Endometrial microvascular endothelial cells (primary cell): ENCODE data around the gene OSBPL3. TPM values are rescaled to one million over a fixed set of nuclear protein-coding genes. Genes with fewer than 3 reads are reported as not detected.
"Not testable (repeated sequence)": the region's sequence is repeated elsewhere in the genome, so short reads cannot be mapped to it uniquely, and the experiment has no call there.

Experiments used
- in situ Hi-C: cut with HindIII; loops from 2 replicates; pipeline ENCODE4 v1.10.0; 2017; ENCODE audit warnings: low sequenced_read_pairs, low pct_unique_long_range_greater_than_20kb; ENCODE audit errors: inconsistent ontology term
- total RNA-seq: library from RNA; depleted of rRNA; stranded (reverse); fragments of >200 nt; gene quantifications from one replicate; pipeline ENCODE4 v1.2.3, GENCODE V29; 2015; ENCODE audit errors: inconsistent ontology term

The OSBPL3 gene
- total RNA-seq, 1 donor from 2014 or later, result 20.3 TPM

- in situ Hi-C loops, result no loop called here
Observed at GRCh38 chr7:24908166-24908565, 71.8 kb downstream of the OSBPL3 start.

- in situ Hi-C loops, result no loop called here
Observed at GRCh38 chr7:24907311-24907886, 72.6 kb downstream of the OSBPL3 start.

- in situ Hi-C loops, result no loop called here
Observed at GRCh38 chr7:24905996-24906770, 73.8 kb downstream of the OSBPL3 start.

GRCh38 chr7:24903992-24904391, 76.0 kb downstream of the OSBPL3 start:
- in situ Hi-C loops, result not testable (repeated sequence)

GRCh38 chr7:24903559-24903958, 76.4 kb downstream of the OSBPL3 start:
- in situ Hi-C loops, result no loop called here

GRCh38 chr7:24902931-24903330, 77.0 kb downstream of the OSBPL3 start:
- in situ Hi-C loops, result no loop called here

GRCh38 chr7:24902276-24902675, 77.7 kb downstream of the OSBPL3 start:
- in situ Hi-C loops, result no loop called here

GRCh38 chr7:24899905-24900304, 80.1 kb downstream of the OSBPL3 start:
- in situ Hi-C loops, result no loop called here

- in situ Hi-C loops, result no loop called here
Observed at GRCh38 chr7:24899161-24899560, 80.8 kb downstream of the OSBPL3 start.

GRCh38 chr7:24898691-24899090, 81.3 kb downstream of the OSBPL3 start:
- in situ Hi-C loops, result no loop called here

GRCh38 chr7:24896031-24896501, 83.9 kb downstream of the OSBPL3 start:
- in situ Hi-C loops, result no loop called here

- in situ Hi-C loops, result no loop called here
Observed at GRCh38 chr7:24894429-24895221, 85.4 kb downstream of the OSBPL3 start.

- in situ Hi-C loops, result no loop called here
Observed at GRCh38 chr7:24891311-24891735, 88.7 kb downstream of the OSBPL3 start.

- in situ Hi-C loops, result no loop called here
Observed at GRCh38 chr7:24889611-24890010, 90.4 kb downstream of the OSBPL3 start.

GRCh38 chr7:24888653-24889052, 91.3 kb downstream of the OSBPL3 start:
- in situ Hi-C loops, result no loop called here

- in situ Hi-C loops, result no loop called here
Observed at GRCh38 chr7:24885716-24886115, 94.3 kb downstream of the OSBPL3 start.

- in situ Hi-C loops, result no loop called here
Observed at GRCh38 chr7:24885305-24885704, 94.7 kb downstream of the OSBPL3 start.

GRCh38 chr7:24884401-24884800, 95.6 kb downstream of the OSBPL3 start:
- in situ Hi-C loops, result no loop called here

- in situ Hi-C loops, result no loop called here
Observed at GRCh38 chr7:24883622-24884013, 96.4 kb downstream of the OSBPL3 start.
